Urinary bladder (tissue), 4 donors: Measurements from ENCODE around the gene PPP2R2C. TPM values are rescaled to one million over a fixed set of nuclear protein-coding genes. Genes with fewer than 3 reads are reported as not detected.

Experiments
- DNase-seq: peaks from one replicate; pipeline ENCODE4 v3.0.0-alpha.2; 2015; ENCODE audit errors: extremely low spot score
- H3K27ac ChIP-seq: one replicate; pipeline ENCODE4 v1.5.1; 2013; ENCODE audit warnings: low read depth, mild to moderate bottlenecking, moderate library complexity
- H3K36me3 ChIP-seq: one replicate; pipeline ENCODE4 v1.6.1; 2013; ENCODE audit warnings: mild to moderate bottlenecking, moderate library complexity; ENCODE audit not compliant: insufficient read depth
- H3K4me1 ChIP-seq: one replicate; pipeline ENCODE4 v1.6.1; 2013; ENCODE audit warnings: mild to moderate bottlenecking, moderate library complexity; ENCODE audit not compliant: insufficient read depth
- H3K4me3 ChIP-seq: one replicate; pipeline ENCODE4 v1.5.1; 2013; ENCODE audit warnings: low read depth, low read length
- WGBS: extraction: QIAGEN DNeasy Blood & Tissue Kit; methylation state at CpG from one replicate; pipeline ENCODE4 v1.1.7; 2013; 5-methylcytosine and 5-hydroxymethylcytosine counted together
- polyA plus RNA-seq: library from polyadenylated mRNA; stranded (reverse); fragments of 200-250 nt; gene quantifications from one replicate; pipeline ENCODE4 v1.2.3, GENCODE V29; 2013
- total RNA-seq: library from RNA; depleted of rRNA; stranded (reverse); fragments of >200 nt; gene quantifications from one replicate; pipeline ENCODE4 v1.2.3, GENCODE V29; 2014
- donor health status: healthy with polysubstance abuse.
- donor health status: healthy.

PPP2R2C gene
- total and polyA plus RNA-seq, 2 donors, result 0.94 to 3.0 TPM

GRCh38 chr4:6337331-6337935, 135.0 kb downstream of the PPP2R2C start:
- Histone ChIP-seq H3K4me3 (no peak overlapping the region), H3K4me1 (no peaks in the 10 kb centered on the region), H3K36me3 (no peaks in the 10 kb centered on the region), H3K27ac (no peak overlapping the region)
- DNase-seq, result no peak
- 23% methylated on average over 19 of the region's 19 CpGs for WGBS

GRCh38 chr4:6336166-6336565, 136.2 kb downstream of the PPP2R2C start:
- no peak for DNase-seq
- Histone ChIP-seq H3K36me3 (no peaks in the 10 kb centered on the region), H3K4me3 (no peak overlapping the region), H3K27ac (no peak overlapping the region), H3K4me1 (no peaks in the 10 kb centered on the region)
- WGBS, result 71% methylated on average over 13 of the region's 13 CpGs

- Histone ChIP-seq H3K27ac (no peak overlapping the region), H3K4me1 (no peaks in the 10 kb centered on the region), H3K4me3 (no peak overlapping the region), H3K36me3 (no peaks in the 10 kb centered on the region)
- WGBS, result 68% methylated on average over 12 of the region's 12 CpGs
- DNase-seq, result no peak
Observed at GRCh38 chr4:6335040-6335590, 137.3 kb downstream of the PPP2R2C start.

DNA sequence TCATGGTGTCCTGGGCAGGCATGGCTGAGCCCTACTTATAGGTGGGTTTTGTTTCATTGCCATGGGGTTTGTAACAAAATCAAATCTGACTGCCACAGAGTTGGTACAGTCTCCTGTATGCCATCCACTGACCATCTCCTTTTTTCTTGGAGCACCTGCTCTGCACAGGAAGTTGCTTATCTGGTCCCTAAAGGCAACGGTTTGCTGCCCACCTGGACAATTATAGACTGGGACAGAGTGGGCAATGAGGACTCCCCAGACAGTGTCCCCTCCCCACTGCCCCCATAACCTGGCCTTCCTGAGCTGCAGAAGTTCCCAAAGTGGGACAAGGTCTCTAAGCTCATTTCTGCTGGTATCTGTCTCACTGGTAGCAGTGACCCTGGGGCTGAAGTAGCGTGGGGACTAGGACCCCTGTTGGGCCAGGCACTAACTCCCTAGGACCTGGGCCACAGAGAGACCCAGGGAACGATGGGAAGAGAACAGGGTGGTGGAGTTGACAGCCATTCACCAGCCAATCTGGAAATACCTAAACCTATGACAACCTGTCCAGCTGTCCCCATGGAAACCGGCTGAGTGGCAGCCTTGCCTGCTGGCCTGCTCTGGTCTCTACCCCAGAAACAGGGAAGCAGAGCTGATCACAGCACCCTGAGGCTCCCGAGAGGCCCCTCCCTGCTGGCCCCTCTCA, 138.1 kb downstream of the PPP2R2C start:
- DNase-seq, result no peak
- Histone ChIP-seq H3K4me1 (no peaks in the 10 kb centered on the region), H3K36me3 (no peaks in the 10 kb centered on the region), H3K27ac (no peak overlapping the region), H3K4me3 (no peak overlapping the region)
- WGBS, result 71% methylated on average over 5 of the region's 5 CpGs

DNA sequence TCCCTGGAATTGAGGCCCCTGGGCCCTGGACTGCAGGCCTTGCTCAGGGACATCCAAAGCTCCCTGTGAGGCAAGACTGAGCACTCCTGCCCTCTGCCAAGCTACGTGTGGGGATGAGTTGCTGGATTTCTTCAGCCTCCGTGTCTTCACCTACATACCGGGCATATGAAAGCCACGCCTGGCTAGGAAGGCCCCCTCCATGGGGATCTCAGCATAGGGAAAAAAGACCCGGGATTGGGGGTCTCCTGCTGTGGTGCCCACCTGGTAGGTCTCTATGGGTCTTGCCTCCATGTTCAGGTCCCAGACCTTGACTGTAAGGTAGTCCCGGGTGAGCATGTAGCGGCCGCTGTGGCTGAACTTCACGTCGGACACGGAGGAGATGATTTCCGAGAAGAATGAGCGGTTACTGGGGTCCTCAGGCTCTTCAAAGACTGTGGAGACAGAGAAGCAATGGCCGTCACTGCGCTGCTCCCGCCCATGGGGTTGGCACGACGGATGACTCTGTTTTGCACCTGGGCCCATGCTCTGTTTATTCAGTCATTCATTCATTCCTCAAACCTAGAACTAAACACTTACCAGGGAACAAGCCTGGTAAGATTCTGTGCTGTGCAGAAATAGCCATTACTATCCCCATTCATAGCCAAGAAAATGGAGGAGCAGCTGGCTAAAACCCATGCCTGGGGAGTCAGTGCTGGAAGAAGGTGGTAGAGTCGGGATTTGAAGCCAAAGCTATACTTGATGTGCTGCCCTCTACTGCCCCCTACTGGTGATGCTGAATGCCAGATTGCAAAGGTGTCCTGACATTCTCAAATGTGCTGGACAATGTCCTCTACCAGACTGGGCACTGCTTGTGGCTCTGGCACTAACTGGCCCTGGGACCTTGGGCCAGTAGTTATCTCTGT, 138.9 kb downstream of the PPP2R2C start:
- WGBS, result 85% methylated on average over 19 of the region's 19 CpGs
- H3K4me1 ChIP-seq, result no peaks in the 10 kb centered on the region
- H3K4me3 ChIP-seq, result no peak overlapping the region
- H3K36me3 ChIP-seq, result no peaks in the 10 kb centered on the region
- H3K27ac ChIP-seq, result no peak overlapping the region
- no peak for DNase-seq

GRCh38 chr4:6332669-6333050, 139.8 kb downstream of the PPP2R2C start:
- Histone ChIP-seq H3K36me3 (no peaks in the 10 kb centered on the region), H3K4me3 (no peak overlapping the region), H3K27ac (no peak overlapping the region), H3K4me1 (no peaks in the 10 kb centered on the region)
- DNase-seq, result no peak
- 80% methylated on average over 6 of the region's 6 CpGs for WGBS

GRCh38 chr4:6332042-6332668, 140.3 kb downstream of the PPP2R2C start:
- 43% methylated on average over 18 of the region's 18 CpGs for WGBS
- H3K36me3 ChIP-seq, result no peaks in the 10 kb centered on the region
- DNase-seq, result no peak
- no peaks in the 10 kb centered on the region for H3K4me1 ChIP-seq
- no peak overlapping the region for H3K4me3 ChIP-seq
- H3K27ac ChIP-seq, result no peak overlapping the region

- Histone ChIP-seq H3K4me1 (no peaks in the 10 kb centered on the region), H3K36me3 (no peaks in the 10 kb centered on the region), H3K27ac (no peak overlapping the region), H3K4me3 (no peak overlapping the region)
- DNase-seq, result no peak
- 93% methylated on average over 6 of the region's 6 CpGs for WGBS
Observed at GRCh38 chr4:6331468-6331867, 140.9 kb downstream of the PPP2R2C start.

DNA sequence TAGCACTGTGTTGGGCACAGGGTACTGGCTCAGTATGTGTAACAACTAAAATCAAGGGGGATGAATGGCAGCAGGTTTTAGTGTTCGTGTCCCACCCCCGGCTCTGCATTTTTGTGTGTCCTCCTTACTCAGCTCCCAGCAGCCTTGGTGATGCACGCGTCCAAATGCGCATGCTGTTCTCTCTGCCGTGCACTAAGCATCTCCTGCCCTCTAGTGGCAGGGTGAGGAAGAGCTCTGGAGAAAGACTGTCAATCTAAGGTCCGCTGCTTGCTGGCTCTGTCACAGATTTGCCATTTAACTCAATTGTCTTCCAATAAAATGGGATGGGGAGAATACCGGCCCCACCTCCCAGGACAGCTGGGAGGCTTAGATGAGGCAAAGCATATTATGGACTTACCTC, 141.4 kb downstream of the PPP2R2C start:
- DNase-seq, result no peak
- 76% methylated on average over 8 of the region's 8 CpGs for WGBS
- H3K4me3 ChIP-seq, result no peak overlapping the region
- no peaks in the 10 kb centered on the region for H3K36me3 ChIP-seq
- no peaks in the 10 kb centered on the region for H3K4me1 ChIP-seq
- no peak overlapping the region for H3K27ac ChIP-seq

- DNase-seq, result no peak
- H3K4me3 ChIP-seq, result no peak overlapping the region
- 74% methylated on average over 7 of the region's 7 CpGs for WGBS
- H3K4me1 ChIP-seq, result no peaks in the 10 kb centered on the region
- no peaks in the 10 kb centered on the region for H3K36me3 ChIP-seq
- H3K27ac ChIP-seq, result no peak overlapping the region
Observed at GRCh38 chr4:6330384-6330767, 142.0 kb downstream of the PPP2R2C start.

DNA sequence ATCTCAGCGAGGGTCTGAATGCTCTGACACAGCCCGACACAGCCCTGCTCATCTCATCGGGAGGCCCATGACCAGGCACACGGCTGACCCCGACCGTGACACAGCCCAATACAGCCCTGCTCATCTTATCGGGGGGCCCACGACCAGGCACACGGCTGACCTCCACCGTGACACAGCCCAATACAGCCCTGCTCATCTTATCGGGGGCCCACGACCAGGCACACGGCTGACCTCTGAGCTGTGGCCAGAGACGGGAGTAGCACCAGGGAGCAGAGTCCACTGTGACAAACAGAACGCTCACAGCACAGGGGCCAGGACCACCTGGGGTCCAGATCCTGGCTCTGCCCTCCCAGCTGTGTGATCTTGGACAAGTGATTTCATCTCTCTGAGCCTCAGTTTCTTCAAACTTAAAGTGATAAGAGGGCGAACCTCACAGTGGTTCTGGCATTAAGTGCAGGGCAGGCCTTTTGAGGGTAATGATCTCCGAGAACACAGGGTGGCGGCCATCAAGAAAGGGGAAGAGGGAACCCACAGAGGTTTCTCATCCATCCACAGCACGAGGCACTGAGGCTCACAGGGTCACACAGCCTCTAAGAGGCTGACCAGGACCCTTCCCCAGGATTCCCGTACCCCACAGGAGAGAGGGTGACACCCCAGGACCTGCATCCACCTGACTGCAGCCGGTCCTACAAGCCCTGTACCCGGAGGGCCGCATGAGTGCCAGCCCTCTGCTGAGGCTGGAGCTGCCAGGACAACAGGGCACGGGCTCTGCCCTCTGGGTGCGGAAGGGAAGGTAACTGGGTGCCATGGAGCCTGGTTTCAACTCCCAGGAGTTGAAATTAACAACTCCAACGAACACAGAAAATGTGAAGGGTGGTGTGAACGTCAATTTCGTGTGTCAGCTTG, 142.7 kb downstream of the PPP2R2C start:
- H3K27ac ChIP-seq, result no peak overlapping the region
- no peaks in the 10 kb centered on the region for H3K4me1 ChIP-seq
- H3K36me3 ChIP-seq, result no peaks in the 10 kb centered on the region
- 78% methylated on average over 28 of the region's 28 CpGs for WGBS
- DNase-seq, result no peak
- no peak overlapping the region for H3K4me3 ChIP-seq

DNA sequence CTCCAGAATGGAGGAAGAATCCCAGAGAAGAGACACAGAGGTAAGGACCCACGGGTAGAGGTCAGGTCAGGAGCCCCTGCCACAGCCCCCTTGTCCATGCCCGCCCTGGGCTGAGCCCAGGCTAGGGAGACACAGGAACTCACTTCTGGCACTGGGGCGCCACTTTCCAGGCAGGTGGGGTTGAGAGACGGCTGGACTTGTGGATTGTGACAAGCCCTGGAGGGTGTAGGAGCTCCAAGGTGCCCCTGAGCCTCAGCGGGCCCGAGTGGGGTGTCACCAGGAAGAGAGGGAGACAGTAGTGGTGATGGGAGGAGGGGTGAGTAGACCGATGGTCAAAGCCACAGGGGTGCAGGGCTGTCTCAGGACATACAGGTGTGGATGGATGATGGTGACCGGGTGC, 143.9 kb downstream of the PPP2R2C start:
- 75% methylated on average over 8 of the region's 8 CpGs for WGBS
- Histone ChIP-seq H3K27ac (no peak overlapping the region), H3K36me3 (no peaks in the 10 kb centered on the region), H3K4me3 (no peak overlapping the region), H3K4me1 (no peaks in the 10 kb centered on the region)
- DNase-seq, result no peak
